Measurements from ENCODE around the gene ZNF536.
"Not testable (repeated sequence)": the region's sequence is repeated elsewhere in the genome, so short reads cannot be mapped to it uniquely, and the experiment has no call there.

Gene ZNF536

GRCh38 chr19:30419568-30420180 lies 47.5 kb downstream of the ZNF536 start:
- DNase-seq (ENCODE audit: low spot score) = no peak

GRCh38 chr19:30420316-30420715 lies 48.1 kb downstream of the ZNF536 start:
- DNase-seq (ENCODE audit: low spot score) = no peak

- DNase-seq (ENCODE audit: low spot score) = no peak
Observed at GRCh38 chr19:30420881-30421280, 48.7 kb downstream of the ZNF536 start.

- no peak for DNase-seq (ENCODE audit: low spot score)
Observed at GRCh38 chr19:30421571-30421970, 49.4 kb downstream of the ZNF536 start.

- no peak for DNase-seq (ENCODE audit: low spot score)
Observed at GRCh38 chr19:30423481-30423880, 51.3 kb downstream of the ZNF536 start.

GRCh38 chr19:30425885-30426838 lies 54.0 kb downstream of the ZNF536 start:
- DNase-seq (ENCODE audit: low spot score) = no peak

- DNase-seq (ENCODE audit: low spot score) = no peak
Observed at GRCh38 chr19:30426864-30427263, 54.7 kb downstream of the ZNF536 start.

GRCh38 chr19:30428092-30428680 lies 56.0 kb downstream of the ZNF536 start:
- DNase-seq (ENCODE audit: low spot score) = no peak

- no peak for DNase-seq (ENCODE audit: low spot score)
Observed at GRCh38 chr19:30428844-30429243, 56.7 kb downstream of the ZNF536 start.

- no peak for DNase-seq (ENCODE audit: low spot score)
Observed at GRCh38 chr19:30430206-30430734, 58.1 kb downstream of the ZNF536 start.

- no peak for DNase-seq (ENCODE audit: low spot score)
Observed at GRCh38 chr19:30431591-30431990, 59.4 kb downstream of the ZNF536 start.

- no peak for DNase-seq (ENCODE audit: low spot score)
Observed at GRCh38 chr19:30434797-30435594, 62.8 kb downstream of the ZNF536 start.

- DNase-seq (ENCODE audit: low spot score) = no peak
Observed at GRCh38 chr19:30437869-30438268, 65.7 kb downstream of the ZNF536 start.

GRCh38 chr19:30439310-30439709 lies 67.1 kb downstream of the ZNF536 start:
- DNase-seq (ENCODE audit: low spot score) = no peak

- DNase-seq (ENCODE audit: low spot score) = no peak
Observed at GRCh38 chr19:30441011-30441410, 68.8 kb downstream of the ZNF536 start.

GRCh38 chr19:30442674-30443073 lies 70.5 kb downstream of the ZNF536 start:
- no peak for DNase-seq (ENCODE audit: low spot score)

- no peak for DNase-seq (ENCODE audit: low spot score)
Observed at GRCh38 chr19:30443531-30444252, 71.5 kb downstream of the ZNF536 start.

- DNase-seq (ENCODE audit: low spot score) = no peak
Observed at GRCh38 chr19:30444253-30444671, 72.1 kb downstream of the ZNF536 start.

GRCh38 chr19:30444686-30445232 lies 72.6 kb downstream of the ZNF536 start:
- no peak for DNase-seq (ENCODE audit: low spot score)

- DNase-seq (ENCODE audit: low spot score) = no peak
Observed at GRCh38 chr19:30445385-30445784, 73.2 kb downstream of the ZNF536 start.

GRCh38 chr19:30446120-30446519 lies 73.9 kb downstream of the ZNF536 start:
- not testable (repeated sequence) for DNase-seq (ENCODE audit: low spot score)

All from CD4-positive, alpha-beta T cell treated with Interleukin-2 at 100 ng/mL for 4 hours (primary cell).